OCI-LY3 (cell line): Measurements from ENCODE around the gene KCNF1.

ENCODE experiments used
- CTCF ChIP-seq: fragments of 200-600, 300-600 bp; sonication (generic); IDR thresholded peaks from 2 replicates; pipeline ENCODE4 v1.5.1; 2014; ENCODE audit warnings: antibody characterized with exemption, low read length, low read depth
- EZH2phosphoT487 ChIP-seq: fragments of 200-600 bp; shearing (Covaris generic); IDR thresholded peaks from 2 replicates; pipeline ENCODE4 v1.6.1; 2018; ENCODE audit warnings: antibody characterized with exemption, mixed run types, low read depth

GRCh38 chr2:10916953-10917352 lies 5.2 kb downstream of the KCNF1 start:
- TF ChIP-seq CTCF (no peak), EZH2phosphoT487 (no peak)
